ENCODE results near the gene GIMAP1.
"Not testable (repeated sequence)": the region's sequence is repeated elsewhere in the genome, so short reads cannot be mapped to it uniquely, and the experiment has no call there.

GIMAP1 gene

GRCh38 chr7:150716368-150716767 lies at the start of gene GIMAP1:
Gene GIMAP1 (plus strand): TSS chr7:150716613. CDS start chr7:150719048, 2,435 bp downstream.
- DNase-seq, result peak; percentile 44

GRCh38 chr7:150668472-150668911 lies 47.9 kb upstream of the GIMAP1 start:
- peak; percentile 71 for DNase-seq

GRCh38 chr7:150668977-150669376 lies 47.4 kb upstream of the GIMAP1 start:
- DNase-seq, result no peak

GRCh38 chr7:150671798-150672585 lies 44.4 kb upstream of the GIMAP1 start:
- DNase-seq, result not testable (repeated sequence)

GRCh38 chr7:150675714-150676113 lies 40.7 kb upstream of the GIMAP1 start:
- no peak for DNase-seq

- DNase-seq, result not testable (repeated sequence)
These were observed 40.1 kb upstream of the GIMAP1 start for GRCh38 chr7:150676276-150676675.

GRCh38 chr7:150676854-150677253 lies 39.6 kb upstream of the GIMAP1 start:
- not testable (repeated sequence) for DNase-seq

GRCh38 chr7:150678601-150679000 lies 37.8 kb upstream of the GIMAP1 start:
- peak; percentile 37 for DNase-seq

GRCh38 chr7:150680364-150680763 lies 36.0 kb upstream of the GIMAP1 start:
- not testable (repeated sequence) for DNase-seq

GRCh38 chr7:150685219-150686029 lies 31.0 kb upstream of the GIMAP1 start, which contains the start of gene GIMAP2:
Gene GIMAP2 (plus strand): TSS chr7:150685706. CDS start chr7:150687060, 1,354 bp downstream.
- DNase-seq, result no peak

GRCh38 chr7:150686030-150686631 lies 30.3 kb upstream of the GIMAP1 start:
- no peak for DNase-seq

- no peak for DNase-seq
These were observed 27.8 kb upstream of the GIMAP1 start for GRCh38 chr7:150688630-150689029.

GRCh38 chr7:150695654-150696053 lies 20.8 kb upstream of the GIMAP1 start:
- no peak for DNase-seq

- DNase-seq, result no peak
These were observed 13.2 kb upstream of the GIMAP1 start for GRCh38 chr7:150703209-150703608.

GRCh38 chr7:150715293-150715692 lies 1.1 kb upstream of the GIMAP1 start:
- no peak for DNase-seq

- no peak for DNase-seq
These were observed 675 bp upstream of the GIMAP1 start for GRCh38 chr7:150715738-150716137.

GRCh38 chr7:150716939-150717338 lies 526 bp downstream of the GIMAP1 start:
- no peak for DNase-seq

- DNase-seq, result no peak
These were observed 1.5 kb downstream of the GIMAP1 start for GRCh38 chr7:150717814-150718420.

GRCh38 chr7:150719436-150719835 lies 3.0 kb downstream of the GIMAP1 start:
- no peak for DNase-seq

GRCh38 chr7:150719960-150720891 lies 3.8 kb downstream of the GIMAP1 start:
- no peak for DNase-seq

GRCh38 chr7:150721970-150722373 lies 5.6 kb downstream of the GIMAP1 start:
- no peak for DNase-seq
